Hippocampal formation (tissue), 2 donors: Measurements from ENCODE around the gene PIGC.
A peak's percentile ranks its signal among the peaks of the same experiment; 100 is the strongest.

Experiments
- DNase-seq, 2 donors: peaks; one replicate each; lab custom pipeline; 2025; lab: John Stamatoyannopoulos, UW

The PIGC gene

DNA sequence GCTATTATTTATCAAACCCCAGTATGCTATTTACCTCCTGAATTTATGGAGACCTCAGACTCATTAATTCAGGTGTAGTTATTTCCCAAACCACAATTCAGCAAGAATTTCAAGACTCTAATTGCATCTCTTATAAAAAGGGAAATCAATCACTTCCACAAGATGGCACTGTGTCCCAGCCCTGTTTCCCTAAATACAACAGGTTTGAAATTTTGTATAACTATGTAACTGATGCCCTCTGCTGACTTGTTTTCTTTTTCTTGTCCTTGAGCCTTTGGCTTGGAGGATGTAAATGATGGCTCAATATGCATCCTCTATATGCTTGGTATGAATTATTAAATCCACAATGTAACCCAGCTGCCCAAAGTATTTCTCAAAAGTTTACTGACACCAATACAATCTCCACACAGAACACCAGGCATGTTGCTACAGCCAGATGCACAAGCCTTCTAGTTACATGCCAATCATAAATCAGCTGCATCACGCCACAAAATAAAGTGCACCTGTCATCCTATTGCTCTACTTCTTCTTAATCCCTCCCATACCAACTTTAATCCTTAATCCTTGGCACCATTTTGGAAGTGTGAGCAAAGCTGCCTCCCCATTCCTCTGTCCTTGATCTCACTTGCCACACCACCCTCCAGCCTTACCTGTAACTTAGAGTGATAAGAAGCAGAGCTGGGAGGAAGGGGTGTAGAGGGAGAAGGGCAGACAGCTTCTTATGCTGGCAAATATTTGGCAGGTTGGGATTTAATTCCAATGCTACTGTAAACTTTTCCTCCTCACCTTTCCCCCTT lies 14.3 kb downstream of the PIGC start:
- peak in 1 of 2 donors; percentile 66 for DNase-seq

GRCh38 chr1:172427191-172427590 lies 16.7 kb downstream of the PIGC start:
- DNase-seq, result no peak

GRCh38 chr1:172425339-172425738 lies 18.5 kb downstream of the PIGC start:
- DNase-seq, result no peak

GRCh38 chr1:172423336-172423735 lies 20.5 kb downstream of the PIGC start:
- DNase-seq, result no peak

DNA sequence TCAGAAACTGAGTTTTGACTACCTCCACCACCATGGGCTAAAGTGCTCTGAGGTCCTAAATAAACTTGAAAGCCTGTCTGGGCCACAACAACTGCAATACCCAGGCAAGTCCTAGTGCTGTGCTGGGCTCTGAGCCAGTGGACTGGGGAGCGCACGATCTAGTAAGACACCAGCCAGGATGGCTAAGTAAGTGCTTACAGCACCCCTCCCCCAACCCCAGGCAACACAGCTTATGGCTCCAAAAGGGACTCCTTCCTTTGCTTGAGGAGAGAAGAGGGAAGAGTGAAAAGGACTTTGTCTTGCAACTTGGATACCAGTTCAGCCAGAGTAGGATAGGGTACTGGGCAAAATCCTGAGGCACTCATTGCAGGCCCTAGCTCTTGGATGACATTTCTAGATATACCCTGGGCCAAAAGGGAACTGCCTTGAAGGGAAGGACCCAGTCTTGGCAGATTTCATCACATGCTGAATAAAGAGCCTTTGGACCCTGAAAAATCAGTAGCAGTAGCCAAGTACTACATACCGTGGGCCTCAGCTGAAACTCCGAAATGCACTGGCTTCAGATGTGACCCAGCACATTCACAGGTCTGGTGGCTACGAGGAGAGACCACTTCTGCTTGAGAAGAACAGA lies 21.8 kb downstream of the PIGC start:
- peak; percentile 14 to 52 for DNase-seq

DNA sequence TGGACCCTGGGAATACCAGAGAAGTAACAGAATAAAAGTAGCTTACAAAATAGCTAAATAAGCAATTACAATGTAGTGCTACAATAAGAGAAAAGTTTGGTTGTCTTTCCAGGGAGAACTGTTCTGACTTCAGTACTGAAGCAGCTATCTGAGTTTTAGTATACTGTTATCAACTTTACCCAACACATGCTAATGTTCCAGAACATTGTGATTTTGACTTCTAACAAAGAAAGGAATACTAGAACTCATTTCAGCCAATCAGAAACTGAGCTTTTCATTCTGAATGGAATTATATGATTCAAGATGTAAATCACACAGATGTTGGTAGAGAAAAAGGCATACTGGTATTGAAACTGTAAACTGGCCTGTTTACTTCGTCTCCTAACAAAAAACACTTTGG lies 23.5 kb downstream of the PIGC start, which contains the start of gene C1orf105:
TSS of gene C1orf105 (plus strand) at position 301 of the 400 bp plus-strand sequence. CDS start 201 bp downstream, outside the sequence.
- no peak for DNase-seq

GRCh38 chr1:172417557-172417956 lies 26.3 kb downstream of the PIGC start:
- no peak for DNase-seq

GRCh38 chr1:172416496-172417035 lies 27.3 kb downstream of the PIGC start:
- no peak for DNase-seq

DNA sequence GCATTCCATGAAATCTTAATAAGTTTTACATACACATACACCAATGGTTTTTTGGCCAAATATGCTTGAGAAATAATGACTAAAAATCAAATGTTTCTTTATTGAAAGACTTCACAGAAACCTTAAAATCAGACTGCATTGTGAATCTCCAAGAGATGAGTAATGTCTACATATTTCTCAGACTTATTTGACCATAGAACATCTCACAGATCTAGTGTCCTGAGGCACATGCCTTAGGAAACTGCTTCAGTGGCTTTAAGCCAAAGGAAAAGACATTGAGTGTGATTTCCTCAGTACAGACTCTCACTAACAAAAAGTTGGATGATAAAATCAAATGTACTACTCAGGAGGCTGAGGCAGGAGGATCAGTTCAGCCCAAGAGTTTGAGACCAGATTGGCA lies 29.5 kb downstream of the PIGC start:
- DNase-seq, result no peak

DNA sequence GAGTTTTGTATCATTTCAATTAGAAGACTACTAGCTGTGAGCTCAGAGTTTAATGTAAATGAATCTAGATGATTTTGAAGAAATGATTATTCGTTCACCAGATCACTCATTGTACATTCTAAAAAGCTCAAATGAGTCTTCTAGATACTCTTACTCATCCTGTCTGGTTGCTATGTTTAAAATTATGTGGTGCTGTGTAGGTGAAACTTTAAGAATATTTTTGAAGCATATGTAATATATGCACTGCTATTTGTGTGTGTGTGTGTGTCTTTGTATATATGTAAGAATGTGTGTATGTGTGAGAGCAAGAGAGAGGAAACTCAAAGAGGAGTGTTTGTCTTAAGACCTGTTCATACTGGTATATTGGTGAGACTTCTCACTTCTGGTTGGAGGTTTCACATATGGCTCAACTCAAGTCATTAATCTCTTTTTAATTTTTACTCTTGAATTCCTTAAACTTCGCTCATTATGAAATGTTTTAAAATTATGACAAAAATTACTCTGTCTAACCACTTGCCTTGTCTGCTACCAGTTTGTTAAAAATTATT lies 32.0 kb downstream of the PIGC start:
- no peak for DNase-seq

GRCh38 chr1:172410027-172410426 lies 33.8 kb downstream of the PIGC start:
- DNase-seq, result no peak

DNA sequence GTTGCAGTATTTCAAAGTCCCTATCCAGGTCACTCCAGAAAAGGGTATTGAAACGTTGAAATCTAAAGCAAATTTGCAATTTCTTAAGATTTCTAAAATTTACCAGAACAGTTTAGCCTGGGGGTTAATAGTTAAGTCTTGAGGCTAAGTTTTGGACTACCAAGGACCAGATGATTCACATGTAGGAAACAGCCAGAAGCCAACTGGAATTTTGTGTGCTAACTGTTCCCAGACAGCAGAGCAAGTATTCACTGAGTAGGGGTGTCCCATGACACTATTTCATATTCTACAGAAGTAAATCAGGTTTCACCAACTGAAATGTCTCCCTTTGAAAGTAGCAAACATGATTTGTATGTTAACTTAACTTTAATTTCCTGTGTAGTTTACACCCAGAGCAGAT lies 34.9 kb downstream of the PIGC start:
- DNase-seq, result no peak

GRCh38 chr1:172406968-172407367 lies 36.9 kb downstream of the PIGC start:
- DNase-seq, result no peak

DNA sequence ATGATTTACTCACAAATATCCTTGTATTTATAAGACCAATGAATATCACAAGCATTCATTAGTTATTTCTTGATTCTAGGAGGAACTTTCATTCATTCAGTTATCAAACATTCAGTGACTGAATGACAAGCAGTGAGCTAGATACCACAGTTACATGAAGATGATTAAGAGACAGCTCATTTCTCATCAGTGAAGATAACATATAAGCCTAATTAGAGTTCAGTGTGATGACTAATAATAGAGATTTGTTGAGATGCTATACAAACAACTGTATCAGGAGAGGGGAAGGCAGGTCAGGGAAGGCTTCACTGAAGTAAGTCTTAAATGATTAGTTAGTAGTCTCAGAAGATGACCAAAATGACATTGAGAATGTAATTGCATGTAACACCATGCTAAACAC lies 38.0 kb downstream of the PIGC start:
- DNase-seq, result no peak

- no peak for DNase-seq
Observed at GRCh38 chr1:172404121-172404520, 39.7 kb downstream of the PIGC start.

DNA sequence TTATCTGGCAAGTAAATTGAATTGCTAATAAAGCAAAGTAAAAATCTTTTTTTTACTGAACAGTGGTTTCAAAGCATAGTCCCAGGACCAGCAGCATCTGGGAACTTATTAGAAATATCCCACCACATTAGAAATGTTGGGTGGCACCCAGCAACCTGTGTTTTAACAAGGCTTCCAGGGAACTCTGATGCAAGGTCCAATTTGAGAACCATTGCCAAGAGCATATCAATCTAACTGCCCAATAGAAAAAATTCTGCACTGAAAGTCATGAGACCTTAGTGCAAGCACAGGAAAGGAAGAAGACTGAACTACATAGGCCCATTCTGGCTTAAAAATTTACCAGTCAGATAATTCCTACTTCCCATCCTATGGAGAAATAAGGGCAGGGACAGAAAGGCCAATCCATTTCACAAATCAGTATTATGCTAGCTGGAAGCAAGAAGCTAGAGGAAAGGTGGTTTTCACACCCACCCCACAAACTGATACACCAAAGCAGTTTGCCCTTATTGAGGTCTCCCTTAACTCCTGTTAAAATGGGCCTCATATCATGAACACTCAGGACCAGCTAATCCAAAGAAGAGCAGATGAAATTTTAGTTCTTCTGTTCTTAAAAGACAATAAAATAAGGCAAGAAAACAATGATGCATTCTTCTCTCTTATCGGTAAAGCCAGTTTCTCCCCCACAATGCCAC lies 40.8 kb downstream of the PIGC start:
- DNase-seq, result no peak

- no peak for DNase-seq
Observed at GRCh38 chr1:172401892-172402291, 42.0 kb downstream of the PIGC start.

GRCh38 chr1:172401477-172401876 lies 42.4 kb downstream of the PIGC start:
- no peak for DNase-seq

DNA sequence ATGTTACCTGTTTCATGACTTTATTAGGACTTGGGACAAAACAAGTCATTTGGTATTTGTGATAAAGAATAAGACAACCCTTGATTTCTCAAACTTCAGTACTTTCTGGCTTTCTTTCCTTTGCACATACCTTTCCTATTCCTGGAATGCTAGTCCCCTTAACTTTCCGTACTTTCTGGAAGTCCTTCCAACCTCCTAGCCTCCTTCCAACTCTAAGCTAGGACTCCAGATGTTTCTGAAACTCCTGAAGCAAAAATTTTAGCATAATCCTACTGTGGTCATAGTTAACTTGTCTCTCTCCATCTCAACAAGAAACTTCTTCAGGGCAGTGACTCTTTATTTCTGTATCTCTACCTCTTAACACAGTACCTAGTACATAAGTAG lies 43.2 kb downstream of the PIGC start:
- no peak for DNase-seq

- no peak for DNase-seq
Observed at GRCh38 chr1:172399756-172400721, 43.8 kb downstream of the PIGC start.
